SJSA1 (cell line): Measurements from ENCODE around the gene UVRAG. TPM values are rescaled to one million over a fixed set of nuclear protein-coding genes. Genes with fewer than 3 reads are reported as not detected.

ENCODE experiments used
- DNase-seq, 2 experiments: peaks; one replicate each; pipeline ENCODE4 v3.0.0-alpha.2; 2015 to 2020; ENCODE audit warnings: low spot score in 2 of 2, low read depth in 1 of 2
- H3K27ac ChIP-seq: fragments of 250-450 bp; sonication (Bioruptor Pico); 2 replicates; pipeline ENCODE4 v1.5.1; 2020; ENCODE audit warnings: mild to moderate bottlenecking, moderate library complexity
- H3K27me3 ChIP-seq: fragments of 250-450 bp; sonication (Bioruptor Pico); replicated peaks from 2 replicates; pipeline ENCODE4 v1.5.1; 2020; ENCODE audit warnings: mild to moderate bottlenecking, moderate library complexity
- H3K36me3 ChIP-seq: fragments of 250-450 bp; sonication (Bioruptor Pico); 2 replicates; pipeline ENCODE4 v1.5.1; 2020; ENCODE audit warnings: mild to moderate bottlenecking
- H3K4me1 ChIP-seq: fragments of 250-450 bp; sonication (Bioruptor Pico); replicated peaks from 2 replicates; pipeline ENCODE4 v1.6.1; 2021; ENCODE audit warnings: mild to moderate bottlenecking
- H3K4me3 ChIP-seq: fragments of 250-450 bp; sonication (Bioruptor Pico); 2 replicates; pipeline ENCODE4 v1.5.1; 2020; ENCODE audit warnings: mild to moderate bottlenecking
- H3K9me3 ChIP-seq: fragments of 250-450 bp; sonication (Bioruptor Pico); replicated peaks from 2 replicates; pipeline ENCODE4 v1.5.1; 2020; ENCODE audit warnings: mild to moderate bottlenecking
- total RNA-seq: library from RNA; depleted of rRNA; stranded (reverse); fragments of >200 nt; shearing (Covaris generic); gene quantifications from 2 replicates; pipeline ENCODE4 v1.2.3, GENCODE V29; 2014

UVRAG gene
- total RNA-seq, 1 experiment from 2014 or later: 7.7 TPM

DNA sequence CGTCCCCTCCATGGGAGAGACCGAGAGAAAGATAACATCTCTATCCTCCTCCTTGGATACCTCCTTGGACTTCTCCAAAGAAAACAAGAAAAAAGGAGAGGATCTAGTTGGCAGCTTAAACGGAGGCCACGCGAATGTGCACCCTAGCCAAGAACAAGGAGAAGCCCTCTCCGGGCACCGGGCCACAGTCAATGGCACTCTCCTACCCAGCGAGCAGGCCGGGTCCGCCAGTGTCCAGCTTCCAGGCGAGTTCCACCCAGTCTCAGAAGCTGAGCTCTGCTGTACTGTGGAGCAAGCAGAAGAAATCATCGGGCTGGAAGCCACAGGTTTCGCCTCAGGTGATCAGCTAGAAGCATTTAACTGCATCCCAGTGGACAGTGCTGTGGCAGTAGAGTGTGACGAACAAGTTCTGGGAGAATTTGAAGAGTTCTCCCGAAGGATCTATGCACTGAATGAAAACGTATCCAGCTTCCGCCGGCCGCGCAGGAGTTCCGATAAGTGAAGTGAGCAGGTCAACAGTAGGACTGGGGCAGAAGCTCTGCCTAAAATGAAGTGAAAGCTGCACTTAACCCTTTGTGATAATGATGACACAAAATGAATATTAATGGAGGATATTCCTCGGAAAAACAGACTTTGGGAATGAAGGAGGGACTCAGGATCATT, 326.0 kb downstream of the UVRAG start:
- no peak for DNase-seq
- no peak overlapping the region for H3K27ac ChIP-seq
- H3K4me1 ChIP-seq: no peaks in the 10 kb centered on the region
- no peaks in the 10 kb centered on the region for H3K9me3 ChIP-seq
- H3K4me3 ChIP-seq: no peak overlapping the region
- H3K36me3 ChIP-seq: no peaks in the 10 kb centered on the region
- no peaks in the 10 kb centered on the region for H3K27me3 ChIP-seq

DNA sequence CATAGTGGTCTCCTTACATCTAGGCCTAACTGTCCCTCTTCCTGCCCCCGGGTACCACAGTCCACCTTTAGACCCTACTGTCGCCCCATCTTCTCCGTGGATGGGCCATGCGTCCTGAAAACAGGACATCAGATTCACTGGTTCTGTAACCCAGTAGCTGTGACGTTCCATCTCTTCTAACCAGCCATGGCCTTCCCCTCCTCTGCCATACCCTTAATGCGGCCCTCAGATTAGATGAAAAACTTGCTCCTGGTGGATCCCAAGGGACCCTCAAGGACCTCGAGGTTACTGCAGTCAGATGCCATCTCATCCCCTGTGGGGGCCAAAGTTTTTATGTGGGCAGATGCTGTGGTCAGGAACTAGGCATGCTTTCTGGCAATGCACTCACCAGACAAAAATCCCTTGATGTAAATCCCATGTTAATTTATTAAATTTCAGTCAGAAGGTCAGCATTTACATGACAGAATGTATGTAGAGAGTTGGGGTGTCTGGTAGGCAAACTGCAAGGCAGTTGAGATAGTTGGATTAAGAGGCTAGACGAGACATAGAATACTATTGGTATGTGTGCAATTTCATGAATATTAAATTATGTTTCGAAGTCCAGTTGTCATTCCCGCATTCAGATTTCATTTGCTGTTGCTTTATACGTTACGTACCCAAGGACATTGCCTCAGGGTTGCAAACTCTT, 327.0 kb downstream of the UVRAG start:
- Histone ChIP-seq H3K9me3 (no peaks in the 10 kb centered on the region), H3K36me3 (no peaks in the 10 kb centered on the region), H3K4me3 (no peak overlapping the region), H3K4me1 (no peaks in the 10 kb centered on the region), H3K27me3 (no peaks in the 10 kb centered on the region), H3K27ac (no peak overlapping the region)
- no peak for DNase-seq

DNA sequence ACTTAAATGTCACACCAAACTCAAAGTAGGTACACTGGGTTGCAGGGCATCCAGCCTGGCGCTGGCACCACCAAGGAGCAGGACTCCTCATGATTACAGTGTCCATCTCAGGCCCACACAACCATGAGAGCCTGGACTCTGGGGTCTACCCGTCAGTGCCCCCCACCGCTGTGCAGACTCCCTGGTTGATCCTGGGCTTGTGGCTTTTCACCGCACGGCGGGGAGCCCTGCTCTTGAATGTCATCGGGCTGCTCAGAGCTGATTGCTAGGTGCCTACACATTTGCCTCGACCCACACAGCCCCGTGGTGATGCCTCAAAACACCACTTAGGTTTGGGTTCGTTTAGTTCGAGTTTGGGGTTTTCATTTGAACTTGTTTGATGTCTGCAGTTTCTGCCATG, 328.3 kb downstream of the UVRAG start:
- DNase-seq: no peak
- Histone ChIP-seq H3K27me3 (no peaks in the 10 kb centered on the region), H3K4me1 (no peaks in the 10 kb centered on the region), H3K27ac (no peak overlapping the region), H3K9me3 (no peaks in the 10 kb centered on the region), H3K4me3 (no peak overlapping the region), H3K36me3 (no peaks in the 10 kb centered on the region)

DNA sequence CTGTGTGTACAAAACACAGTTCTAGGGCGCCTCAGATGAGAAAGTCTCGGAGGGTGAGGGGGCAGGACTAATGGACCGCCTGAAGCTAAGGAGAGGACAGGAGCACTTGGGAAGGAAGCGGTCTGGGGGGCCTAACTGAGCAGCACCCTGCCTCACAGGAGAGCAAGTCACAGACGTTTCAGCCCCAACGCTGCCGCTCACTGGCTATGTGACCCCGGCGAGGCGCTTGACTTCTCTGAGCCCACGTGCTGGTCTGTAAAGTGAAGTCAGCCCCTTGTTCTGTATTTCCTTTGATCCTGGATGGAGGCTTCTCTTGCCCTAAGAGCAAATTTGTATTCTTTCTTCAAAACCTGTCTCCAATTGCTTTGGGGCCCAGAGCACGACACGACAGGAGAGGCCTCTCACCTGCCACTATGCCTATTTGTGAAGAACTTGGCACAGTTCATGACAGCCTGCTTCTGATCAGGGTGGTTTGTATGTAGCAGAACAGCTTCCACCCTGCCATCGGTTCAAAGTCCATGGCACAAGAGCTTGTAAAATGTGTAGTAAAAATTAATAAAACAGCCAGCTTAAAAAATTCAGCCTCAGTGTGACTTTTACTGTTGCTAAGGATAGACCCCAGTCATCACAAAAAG, 332.2 kb downstream of the UVRAG start:
- H3K4me3 ChIP-seq: no peak overlapping the region
- H3K27me3 ChIP-seq: no peaks in the 10 kb centered on the region
- no peaks in the 10 kb centered on the region for H3K36me3 ChIP-seq
- H3K9me3 ChIP-seq: no peaks in the 10 kb centered on the region
- no peak overlapping the region for H3K27ac ChIP-seq
- DNase-seq: no peak
- H3K4me1 ChIP-seq: no peaks in the 10 kb centered on the region; the same call in 1 of the 2 replicates

DNA sequence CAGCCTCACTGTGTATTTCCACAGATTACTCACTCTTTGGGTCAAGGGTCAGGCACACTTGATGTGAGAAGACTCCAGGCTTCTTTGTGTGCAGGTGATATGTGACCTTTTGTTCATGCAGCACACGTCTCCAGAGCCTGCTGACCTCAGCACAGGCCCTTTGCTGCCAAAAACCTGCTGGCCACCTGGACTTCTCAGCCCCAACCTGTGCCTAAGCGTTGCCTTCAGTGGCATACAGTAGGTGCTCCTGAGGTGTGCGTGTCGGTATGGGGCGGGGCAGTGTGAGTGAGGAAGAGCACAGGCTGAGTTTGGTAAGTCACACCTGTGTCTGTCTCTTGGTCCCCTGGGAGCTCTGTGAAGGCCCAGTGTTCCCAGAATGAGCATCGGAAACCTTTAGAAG, 333.2 kb downstream of the UVRAG start:
- Histone ChIP-seq H3K27ac (no peak overlapping the region), H3K36me3 (no peaks in the 10 kb centered on the region), H3K4me3 (no peak overlapping the region), H3K4me1 (no peaks in the 10 kb centered on the region; the same call in 1 of the 2 replicates), H3K27me3 (no peaks in the 10 kb centered on the region), H3K9me3 (no peaks in the 10 kb centered on the region)
- no peak for DNase-seq

DNA sequence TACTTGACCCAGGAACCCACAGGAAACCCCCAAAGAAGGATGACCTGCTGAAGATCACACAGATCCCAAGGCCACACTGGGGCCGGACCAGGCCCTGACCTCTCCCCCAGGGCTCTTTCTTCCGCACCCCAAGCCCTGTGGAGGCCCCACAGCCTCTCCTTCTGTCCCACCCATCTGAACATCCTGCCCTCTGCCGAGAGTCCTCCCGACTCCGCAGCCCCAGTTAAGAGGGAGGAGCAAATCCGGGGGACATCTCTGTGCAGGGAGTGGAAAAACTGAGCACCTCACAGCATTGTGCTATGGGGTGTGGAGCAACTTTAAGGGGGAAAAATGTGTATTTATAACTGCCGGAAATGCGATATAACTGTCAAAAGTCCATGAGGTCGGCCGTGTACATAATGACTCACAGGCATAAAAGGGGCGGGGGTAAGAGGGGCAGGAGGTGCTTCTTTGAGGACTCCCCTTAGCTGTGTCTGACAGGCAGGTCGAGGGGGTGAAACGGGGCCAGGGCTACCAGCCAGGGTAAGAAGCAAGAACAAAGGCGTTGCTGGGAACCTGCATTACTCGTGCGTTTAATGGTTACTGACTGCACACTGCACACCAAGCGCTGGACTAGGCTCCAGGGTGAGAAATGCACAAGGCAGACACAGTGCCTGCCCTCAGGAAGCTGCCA, 334.1 kb downstream of the UVRAG start:
- Histone ChIP-seq H3K27ac (no peak overlapping the region), H3K4me3 (no peak overlapping the region), H3K27me3 (no peaks in the 10 kb centered on the region), H3K9me3 (no peaks in the 10 kb centered on the region), H3K4me1 (no peaks in the 10 kb centered on the region; the same call in 1 of the 2 replicates), H3K36me3 (no peaks in the 10 kb centered on the region)
- no peak for DNase-seq

DNA sequence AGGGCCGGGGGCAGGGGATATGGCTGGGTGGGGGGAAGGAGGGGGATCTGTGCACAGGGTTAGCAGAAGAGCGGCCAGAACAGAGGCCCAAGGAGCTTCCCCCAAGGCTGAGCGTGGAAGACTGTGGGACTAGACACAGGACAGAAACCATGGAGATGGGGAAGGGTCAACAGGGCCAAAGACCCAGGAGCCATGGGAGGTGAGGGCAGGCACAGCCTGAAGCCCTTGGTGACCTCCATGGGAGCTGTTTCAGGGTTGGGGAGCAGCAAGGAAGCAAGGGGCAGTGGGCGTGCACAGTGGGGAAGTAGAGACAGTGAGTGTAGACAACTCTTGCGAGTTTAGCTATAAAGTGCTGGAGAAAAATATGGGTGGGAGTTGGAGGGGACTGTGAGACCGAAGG, 334.7 kb downstream of the UVRAG start:
- H3K27ac ChIP-seq: no peak overlapping the region
- H3K4me3 ChIP-seq: no peak overlapping the region
- no peaks in the 10 kb centered on the region for H3K9me3 ChIP-seq
- H3K36me3 ChIP-seq: no peaks in the 10 kb centered on the region
- no peaks in the 10 kb centered on the region; the same call in 1 of the 2 replicates for H3K4me1 ChIP-seq
- DNase-seq: no peak
- no peaks in the 10 kb centered on the region for H3K27me3 ChIP-seq

DNA sequence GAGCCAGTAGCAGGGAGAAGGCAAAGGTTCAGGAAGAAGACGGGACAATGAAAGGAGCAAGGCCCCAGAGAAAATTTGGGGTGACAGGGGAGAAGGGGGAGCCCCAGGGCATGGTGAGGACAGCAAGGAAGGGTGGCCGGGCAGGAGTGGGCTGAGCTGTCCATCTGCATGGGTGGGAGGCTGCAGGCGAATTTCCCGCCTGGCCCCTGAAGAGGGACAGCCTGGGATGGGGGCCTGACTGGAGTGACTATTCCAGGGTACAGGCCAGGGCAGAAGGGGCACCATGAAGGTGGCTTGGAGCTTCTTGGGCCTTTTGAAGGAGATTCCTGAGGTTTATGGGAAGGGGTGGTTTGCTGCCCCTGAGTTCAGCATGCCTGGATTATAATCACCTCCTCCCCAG, 335.1 kb downstream of the UVRAG start:
- Histone ChIP-seq H3K36me3 (no peaks in the 10 kb centered on the region), H3K27ac (no peak overlapping the region), H3K9me3 (no peaks in the 10 kb centered on the region), H3K4me1 (no peaks in the 10 kb centered on the region; the same call in 1 of the 2 replicates), H3K27me3 (no peaks in the 10 kb centered on the region), H3K4me3 (no peak overlapping the region)
- no peak for DNase-seq

DNA sequence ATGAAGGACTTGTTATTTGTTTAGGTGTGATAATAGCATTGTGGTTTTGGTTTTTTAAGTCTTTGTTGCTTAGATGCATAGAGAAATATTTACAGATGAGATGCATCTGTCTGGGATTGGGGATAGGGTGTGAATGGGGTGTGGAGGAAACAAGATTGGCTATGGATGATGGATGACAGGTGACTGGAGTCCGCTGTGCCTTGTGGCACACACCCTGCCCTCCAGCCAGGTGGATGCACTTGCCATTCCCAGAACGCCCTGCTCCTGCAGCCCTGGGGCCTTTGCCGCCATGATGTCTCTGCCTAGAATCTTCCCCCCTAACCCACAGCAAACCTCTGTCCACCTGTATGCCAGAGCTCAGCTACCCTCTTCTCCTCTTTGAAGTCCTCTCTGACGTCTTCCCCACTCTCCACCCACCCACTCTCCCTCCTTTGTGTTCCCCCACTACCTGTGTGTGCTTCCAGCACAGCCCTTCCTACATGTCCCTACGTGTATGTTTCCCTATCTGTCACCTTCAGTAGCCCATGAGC, 336.6 kb downstream of the UVRAG start:
- H3K36me3 ChIP-seq: no peaks in the 10 kb centered on the region
- no peaks in the 10 kb centered on the region for H3K9me3 ChIP-seq
- no peak overlapping the region for H3K4me3 ChIP-seq
- no peaks in the 10 kb centered on the region for H3K27me3 ChIP-seq
- DNase-seq: no peak
- no peaks in the 10 kb centered on the region; the same call in 1 of the 2 replicates for H3K4me1 ChIP-seq
- H3K27ac ChIP-seq: no peak overlapping the region

DNA sequence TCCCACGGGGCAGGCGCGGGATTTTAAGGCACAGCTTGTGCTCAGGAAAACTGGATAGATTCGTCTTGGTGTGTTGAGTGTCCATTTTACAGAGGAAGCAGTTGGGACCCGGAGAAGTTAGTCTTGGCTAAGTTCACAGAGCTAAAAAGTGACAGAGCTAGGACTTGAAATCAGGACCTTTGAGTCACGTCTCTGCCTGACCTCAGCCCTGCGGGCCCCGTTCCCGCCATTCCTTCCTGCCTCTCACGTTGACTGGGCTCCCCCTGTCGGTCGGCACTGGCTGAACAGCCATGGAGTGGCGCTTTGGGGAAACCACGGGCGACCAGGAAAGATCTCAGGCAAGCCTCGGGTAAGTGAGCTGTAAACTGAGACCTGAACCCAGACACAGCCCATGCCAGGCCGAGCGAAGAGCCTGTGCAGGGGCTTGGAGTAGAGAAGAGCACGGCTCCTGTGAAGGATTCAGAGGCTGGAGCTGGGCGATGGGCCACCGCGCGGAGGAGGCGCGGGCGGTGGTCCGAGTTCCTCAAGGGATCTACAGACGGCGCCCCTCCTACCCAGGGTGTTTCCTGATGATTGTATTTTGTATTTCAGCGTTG, 337.2 kb downstream of the UVRAG start:
- Histone ChIP-seq H3K36me3 (no peaks in the 10 kb centered on the region), H3K4me3 (no peak overlapping the region), H3K27ac (no peak overlapping the region), H3K9me3 (no peaks in the 10 kb centered on the region), H3K27me3 (no peaks in the 10 kb centered on the region), H3K4me1 (no peaks in the 10 kb centered on the region; the same call in 1 of the 2 replicates)
- peak; percentile 20 to 62 for DNase-seq

DNA sequence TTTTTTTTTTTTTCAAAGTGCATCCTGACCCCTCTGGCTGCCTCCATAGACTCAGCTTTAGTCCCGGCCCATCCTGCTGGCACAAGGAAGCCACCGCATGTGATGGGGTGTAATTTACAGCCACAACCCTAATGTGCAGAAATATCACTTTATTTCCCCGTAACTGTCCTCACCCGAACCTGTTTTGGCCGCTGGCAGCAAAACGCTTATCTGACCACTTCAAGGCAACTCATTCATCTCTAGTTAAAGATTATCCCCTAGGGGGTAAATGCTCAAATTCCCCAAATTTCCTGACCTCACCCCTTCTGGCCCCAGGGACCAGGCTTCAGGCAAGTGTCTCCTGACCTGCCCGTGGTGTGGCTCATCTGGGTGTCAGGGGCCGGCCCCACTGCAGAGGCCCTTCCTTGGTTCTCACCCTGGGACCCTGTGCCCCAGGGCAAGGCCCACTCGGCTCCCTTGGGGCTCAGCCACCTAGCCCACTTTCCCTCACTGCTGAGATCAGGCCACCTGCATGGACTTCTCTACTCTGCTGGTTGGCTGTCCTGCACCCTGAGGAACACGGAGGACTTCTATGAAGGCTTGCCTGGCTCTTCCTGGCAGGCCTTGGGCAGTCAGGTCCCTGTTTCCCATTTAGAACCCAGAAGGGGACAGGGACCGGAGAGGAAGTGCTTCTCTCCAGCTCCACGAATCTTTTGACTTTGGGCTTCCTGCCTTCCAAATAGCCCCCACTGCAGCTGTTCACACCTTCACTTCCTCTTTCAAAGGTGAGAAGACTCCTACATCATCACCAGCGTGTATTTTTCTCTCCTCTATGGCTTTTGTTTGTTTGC, 337.9 kb downstream of the UVRAG start:
- no peaks in the 10 kb centered on the region; the same call in 1 of the 2 replicates for H3K4me1 ChIP-seq
- no peak for DNase-seq
- H3K4me3 ChIP-seq: no peak overlapping the region
- H3K27ac ChIP-seq: no peak overlapping the region
- no peaks in the 10 kb centered on the region for H3K9me3 ChIP-seq
- no peaks in the 10 kb centered on the region for H3K36me3 ChIP-seq
- H3K27me3 ChIP-seq: no peaks in the 10 kb centered on the region

DNA sequence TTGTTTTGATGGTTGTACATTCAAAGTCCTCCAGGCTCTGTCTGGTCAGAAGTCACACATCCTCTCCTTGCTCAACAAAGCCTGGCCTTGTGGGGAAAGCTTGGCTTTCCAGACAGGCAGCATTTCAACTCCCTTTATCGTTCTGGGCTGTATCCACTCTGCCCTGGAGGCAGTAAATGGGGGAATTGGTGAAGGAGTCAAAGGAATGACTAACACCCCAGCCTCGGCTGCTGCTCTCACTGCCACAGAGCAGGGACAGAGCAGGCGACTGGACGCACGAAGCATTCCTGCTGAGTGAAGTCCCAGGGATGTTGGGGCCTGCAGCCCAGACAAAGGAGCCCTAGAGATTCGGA, 338.5 kb downstream of the UVRAG start:
- H3K9me3 ChIP-seq: no peaks in the 10 kb centered on the region
- H3K27ac ChIP-seq: no peak overlapping the region
- no peak overlapping the region for H3K4me3 ChIP-seq
- H3K4me1 ChIP-seq: no peaks in the 10 kb centered on the region; the same call in 1 of the 2 replicates
- H3K36me3 ChIP-seq: no peaks in the 10 kb centered on the region
- DNase-seq: no peak
- no peaks in the 10 kb centered on the region for H3K27me3 ChIP-seq
